ENCODE measurements around the gene SEPTIN7.
"Not testable (repeated sequence)": the region's sequence is repeated elsewhere in the genome, so short reads cannot be mapped to it uniquely, and the experiment has no call there.

Gene SEPTIN7

DNA sequence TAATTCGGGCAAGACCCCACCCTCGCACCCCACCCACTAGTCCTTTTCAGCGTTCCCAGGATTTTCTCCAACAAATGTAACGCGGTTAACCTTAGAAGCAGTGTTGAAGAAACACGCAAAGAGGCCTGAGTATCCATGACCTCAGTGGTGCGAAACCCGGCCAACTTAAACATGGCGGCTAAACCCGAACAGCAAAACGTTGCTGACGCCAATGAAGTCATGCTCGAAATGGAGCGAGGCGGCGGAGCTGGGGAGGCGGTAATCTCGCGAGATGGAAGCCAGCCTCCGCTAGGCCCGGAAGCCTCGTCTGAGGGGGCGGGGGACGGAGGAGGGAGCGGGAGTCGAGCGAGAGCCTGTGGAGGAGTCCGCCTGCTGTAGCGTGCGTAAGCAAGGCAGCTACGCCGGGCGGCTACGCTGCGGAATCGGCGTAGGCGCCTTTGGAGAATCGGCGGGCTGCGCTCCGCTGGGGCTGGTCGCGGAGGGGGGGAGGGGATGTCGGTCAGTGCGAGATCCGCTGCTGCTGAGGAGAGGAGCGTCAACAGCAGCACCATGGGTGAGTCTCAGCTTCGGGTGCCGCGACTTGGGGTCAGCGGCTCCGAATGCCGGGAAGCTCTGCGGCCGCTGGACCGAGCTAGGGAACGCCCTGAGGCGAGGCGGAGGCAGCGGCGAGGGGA is at the start of gene SEPTIN7:
Gene SEPTIN7, plus strand, starts transcription at position 340 of the 674 bp plus-strand sequence. Its CDS starts 153 bp downstream, at position 493.
- peak; percentile 97 to 98 for DNase-seq (ENCODE audit: low read depth in 2 of 2)

DNA sequence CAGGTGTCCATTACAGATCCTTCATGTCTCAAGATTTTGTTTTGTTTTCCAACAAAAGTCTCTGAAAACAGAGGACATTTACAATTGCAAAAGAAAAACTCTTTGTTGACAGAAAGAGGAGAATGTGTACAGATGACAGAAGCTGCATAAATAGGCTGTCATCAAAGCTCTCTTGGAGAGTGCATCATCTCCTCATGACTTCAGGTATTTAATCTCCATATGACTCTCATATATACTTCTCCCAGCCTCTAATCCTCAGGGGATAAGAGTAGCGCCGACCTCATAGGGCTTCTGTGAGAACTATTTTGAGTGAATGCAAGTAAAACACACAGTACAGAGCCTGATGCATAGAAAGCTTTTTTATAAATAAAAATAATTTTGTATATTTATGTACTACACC is 48.1 kb upstream of the SEPTIN7 start:
- no peak for DNase-seq (ENCODE audit: low read depth in 2 of 2)

DNA sequence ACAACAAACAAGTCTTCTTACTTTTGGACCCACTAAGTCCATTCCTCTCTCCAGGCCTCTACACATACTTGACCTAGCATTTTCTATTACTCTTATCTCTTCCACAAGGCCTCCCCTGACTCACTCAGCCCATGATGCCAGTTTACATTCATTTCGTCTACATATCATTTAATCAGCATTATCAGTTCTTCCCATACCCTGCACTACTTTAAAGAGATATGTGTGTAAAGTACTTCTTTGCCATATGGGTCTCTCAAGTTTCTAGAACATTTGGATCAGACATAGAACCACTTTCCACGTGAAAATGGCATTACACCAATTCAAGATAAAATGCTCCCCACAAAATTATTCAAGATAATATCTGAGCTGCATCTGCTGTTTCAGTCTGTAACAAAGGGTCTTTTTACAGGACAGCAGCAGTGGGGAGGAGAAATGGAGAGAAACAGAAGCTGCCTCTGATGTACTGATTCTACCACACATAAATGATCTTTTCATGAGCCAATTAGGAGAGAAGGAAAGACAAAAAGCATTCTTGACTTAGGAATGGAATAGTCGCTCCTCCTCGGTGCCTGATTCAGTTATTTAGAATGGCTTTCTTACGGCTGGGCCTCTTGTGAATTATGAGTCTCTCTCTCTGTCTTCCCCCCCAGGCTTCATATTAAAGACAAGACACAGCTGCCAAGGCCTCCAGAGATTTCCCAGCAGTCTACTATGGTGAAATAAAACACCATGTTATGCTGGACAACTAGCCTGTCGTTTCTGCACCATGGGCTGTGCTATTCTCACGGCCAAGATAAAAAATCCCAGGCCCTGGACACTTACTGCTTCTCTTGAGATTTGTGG is 46.9 kb upstream of the SEPTIN7 start:
- DNase-seq (ENCODE audit: low read depth in 2 of 2) = no peak

DNA sequence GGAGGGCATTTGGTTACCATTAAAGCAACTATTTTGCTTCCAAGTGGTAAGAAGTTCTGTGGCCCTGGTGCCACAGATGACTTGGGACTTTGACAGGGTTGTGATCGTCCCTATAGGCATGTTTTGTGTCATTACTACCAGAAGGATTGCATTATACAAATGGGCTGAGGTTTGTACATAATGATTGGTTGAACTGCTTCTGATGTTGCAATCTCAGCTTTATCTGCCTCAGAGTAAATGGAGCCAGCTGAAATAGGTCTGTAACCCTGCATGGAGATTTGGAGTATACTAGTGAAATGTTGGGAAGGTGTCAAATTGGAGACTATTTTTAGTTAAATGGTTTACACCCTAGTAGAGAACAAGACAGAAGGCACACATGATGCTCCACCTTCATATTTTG is 46.1 kb upstream of the SEPTIN7 start:
- DNase-seq (ENCODE audit: low read depth in 2 of 2) = no peak

DNA sequence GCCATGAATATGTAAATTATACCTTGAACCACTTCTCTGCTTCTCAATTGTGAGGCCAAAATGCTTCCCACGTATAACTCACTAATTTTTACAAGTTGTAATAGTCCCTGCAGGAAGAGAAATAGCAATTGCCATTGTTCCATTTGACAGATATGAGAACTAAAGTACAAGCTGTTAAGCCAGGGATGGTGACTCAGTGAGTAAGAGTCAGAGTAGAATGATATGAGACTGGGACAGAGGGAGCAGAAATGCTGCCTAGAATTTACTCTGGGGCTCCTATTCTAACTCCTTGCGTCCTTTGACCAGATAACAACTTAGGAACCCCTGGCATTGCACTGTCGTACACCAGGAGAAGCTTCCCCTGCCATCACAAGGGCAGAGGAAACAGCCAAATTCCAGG is 45.1 kb upstream of the SEPTIN7 start:
- DNase-seq (ENCODE audit: low read depth in 2 of 2) = no peak

DNA sequence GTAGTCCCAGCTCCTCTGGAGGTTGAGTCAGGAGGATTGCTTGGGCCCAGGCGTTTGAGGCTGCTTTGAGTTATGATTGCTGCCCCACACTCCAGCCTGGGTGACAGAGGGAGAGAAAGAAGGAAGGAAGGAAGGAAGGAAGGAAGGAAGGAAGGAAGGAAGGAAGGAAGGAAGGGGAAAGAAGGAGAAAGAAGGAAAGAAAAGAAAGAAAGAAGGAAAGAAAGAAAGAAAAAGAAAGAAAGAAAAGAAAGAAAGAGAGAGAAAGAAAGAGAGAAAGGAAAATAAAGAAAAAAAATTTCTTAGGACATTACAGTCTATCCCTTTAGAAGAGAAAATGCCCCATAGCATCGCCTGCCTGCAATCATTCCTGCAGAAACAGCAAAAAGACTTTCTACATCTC is 44.4 kb upstream of the SEPTIN7 start:
- DNase-seq (ENCODE audit: low read depth in 2 of 2) = not testable (repeated sequence)

DNA sequence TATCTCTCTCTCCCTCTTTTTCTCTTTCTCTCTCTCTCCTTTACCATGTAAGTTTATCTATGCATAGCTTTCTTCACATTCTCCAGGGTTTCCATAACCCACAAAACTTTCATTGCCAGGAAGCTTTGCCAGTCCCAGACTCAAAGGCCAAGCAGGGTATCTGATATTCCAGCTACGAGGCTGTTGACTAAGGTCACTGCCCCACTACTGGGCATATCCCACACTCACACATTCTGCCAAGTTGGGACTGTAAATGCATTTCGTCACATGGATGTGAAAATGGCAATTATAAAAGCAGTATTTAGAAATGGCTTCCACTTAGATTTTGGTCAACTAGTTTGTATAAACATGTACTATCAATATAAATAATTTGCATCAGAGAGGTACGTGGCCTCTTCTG is 43.3 kb upstream of the SEPTIN7 start:
- no peak for DNase-seq (ENCODE audit: low read depth in 2 of 2)

DNA sequence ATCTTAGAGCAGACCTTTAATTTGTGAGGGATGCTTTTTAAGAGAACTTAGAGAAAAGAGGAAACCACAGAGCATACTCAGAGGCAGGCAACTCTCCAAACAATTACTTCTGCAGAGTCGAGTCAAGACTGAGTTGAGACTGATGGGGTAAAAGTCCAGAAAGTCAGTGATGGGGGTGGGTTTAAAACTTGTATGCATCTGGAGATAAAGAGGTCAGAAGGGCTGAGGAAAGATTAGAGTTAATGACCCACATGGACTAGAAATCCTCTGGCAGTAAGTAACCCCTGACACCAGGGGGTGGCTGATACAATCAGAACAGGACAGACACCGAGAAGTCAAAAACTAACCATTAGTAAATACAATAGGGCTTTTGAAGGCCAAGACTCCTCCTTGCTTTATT is 42.4 kb upstream of the SEPTIN7 start:
- DNase-seq (ENCODE audit: low read depth in 2 of 2) = no peak

DNA sequence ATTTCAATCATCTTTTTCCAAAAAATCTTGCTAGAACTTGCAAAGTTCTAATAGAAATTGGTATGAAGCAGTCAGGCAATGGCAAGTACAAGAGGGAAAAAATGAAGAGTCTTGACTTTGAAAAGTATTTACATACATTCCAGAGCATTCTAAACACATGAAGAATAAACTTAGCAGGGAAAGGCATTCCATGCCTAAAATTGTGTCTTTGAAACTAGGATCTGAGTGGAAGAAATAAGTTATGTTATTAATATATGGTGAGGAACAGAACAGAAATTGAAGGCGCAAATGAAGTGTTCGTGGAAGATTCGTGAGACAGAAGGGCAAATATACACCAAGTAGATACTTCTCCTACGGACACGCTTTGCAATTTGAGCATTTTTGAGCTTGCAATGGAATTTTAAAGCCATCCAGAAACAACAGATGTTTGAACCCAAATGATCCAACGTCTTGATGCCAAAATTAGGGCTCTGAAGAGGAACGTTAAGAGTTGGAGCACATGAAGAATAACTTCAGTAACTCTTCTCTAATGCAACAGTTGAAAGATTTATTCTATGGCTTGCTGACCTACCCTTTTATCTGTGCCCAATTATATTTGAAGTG is 40.6 kb upstream of the SEPTIN7 start:
- DNase-seq (ENCODE audit: low read depth in 2 of 2) = no peak

DNA sequence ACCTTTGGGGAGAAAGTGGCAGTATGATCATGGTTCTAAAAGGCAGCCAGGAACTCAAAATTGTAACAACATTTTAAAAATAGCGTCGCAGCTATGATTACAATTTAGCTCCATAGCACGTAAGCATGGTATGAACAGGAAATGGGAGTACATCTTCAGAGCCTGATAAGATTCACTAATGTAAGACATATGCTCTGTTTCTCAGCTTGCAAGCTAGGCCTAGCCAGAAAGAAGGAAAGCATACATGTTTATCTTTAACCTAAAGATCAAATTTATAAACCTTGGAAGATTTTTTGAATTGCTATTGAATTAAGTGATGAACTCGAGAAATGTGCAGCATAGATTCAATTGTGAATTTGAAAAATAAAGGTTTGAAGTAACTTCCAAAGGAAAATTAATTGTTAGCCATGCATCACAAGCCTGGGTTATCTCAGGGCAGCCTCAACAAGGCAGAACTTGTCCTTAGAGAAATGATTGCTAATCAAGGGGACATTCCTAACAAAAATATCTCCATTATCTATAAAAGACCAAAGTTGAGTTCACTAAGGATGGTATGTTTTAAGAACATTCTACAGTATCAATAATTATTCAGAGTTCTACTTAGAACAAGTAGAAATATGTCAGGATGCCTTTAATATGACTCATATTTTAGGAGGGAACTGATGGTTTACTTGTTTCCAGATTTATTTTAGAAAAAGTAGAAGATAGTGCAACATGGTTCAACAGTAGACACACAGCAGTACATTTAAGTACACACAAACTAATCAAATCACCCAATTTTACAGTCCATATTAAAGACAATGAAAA is 38.8 kb upstream of the SEPTIN7 start:
- DNase-seq (ENCODE audit: low read depth in 2 of 2) = peak in 1 of 2 experiments; percentile 56

DNA sequence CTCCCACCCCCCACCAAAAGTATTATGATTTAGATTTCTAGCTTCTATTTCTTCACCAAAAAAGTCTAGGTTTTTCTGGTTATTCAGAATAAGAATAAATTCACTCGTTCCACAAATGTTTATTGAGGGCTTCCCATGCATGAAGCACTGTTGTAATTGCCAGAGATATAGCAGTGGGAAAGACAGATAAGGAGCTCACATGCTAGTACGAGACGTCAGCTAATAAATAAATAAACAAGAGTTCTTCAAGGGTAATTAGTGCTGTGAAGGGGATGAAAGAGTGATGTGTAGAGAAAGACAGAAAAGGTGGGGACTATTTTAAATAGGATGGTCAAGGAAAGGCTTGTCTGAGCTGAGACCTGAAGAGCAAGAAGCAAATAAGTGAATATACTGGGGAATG is 38.1 kb upstream of the SEPTIN7 start:
- DNase-seq (ENCODE audit: low read depth in 2 of 2) = no peak

DNA sequence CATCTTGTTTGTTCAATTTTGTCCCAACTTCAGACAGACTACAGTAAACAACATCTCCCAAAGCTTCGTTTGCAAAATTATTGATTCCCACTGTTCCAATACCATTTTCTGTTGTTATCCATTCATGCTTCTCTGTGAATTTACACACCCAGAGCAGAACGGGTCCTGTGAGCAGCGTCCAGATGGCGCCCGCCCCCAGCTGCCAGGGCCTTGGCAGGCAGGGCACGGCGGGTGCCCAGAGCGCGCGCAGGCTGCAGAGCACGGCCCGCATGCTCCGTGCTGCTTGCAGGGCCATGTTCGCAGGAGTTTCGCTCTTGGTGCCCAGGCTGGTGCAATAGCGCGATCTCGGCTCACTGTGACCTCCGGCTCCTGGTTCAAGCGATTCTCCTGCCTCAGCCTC is 32.5 kb upstream of the SEPTIN7 start:
- DNase-seq (ENCODE audit: low read depth in 2 of 2) = no peak

DNA sequence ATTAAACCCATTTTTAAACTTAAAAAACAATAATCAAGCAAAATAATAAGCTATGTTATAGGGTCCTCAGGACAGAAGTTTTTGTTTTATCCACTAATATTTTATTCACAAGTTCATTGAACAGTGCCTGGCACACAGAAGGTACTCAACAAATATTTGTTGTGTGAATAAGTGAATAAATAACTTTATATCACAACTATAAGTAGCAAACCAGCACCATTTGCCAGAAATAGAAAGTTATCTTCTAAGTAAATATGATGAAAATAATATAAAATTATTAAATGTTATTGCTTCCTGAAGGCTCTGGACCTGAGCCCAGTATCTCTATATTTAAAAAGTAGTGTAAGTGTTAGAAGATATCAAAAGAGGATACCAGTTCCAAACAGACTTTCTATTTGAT is 29.1 kb upstream of the SEPTIN7 start:
- DNase-seq (ENCODE audit: low read depth in 2 of 2) = no peak

DNA sequence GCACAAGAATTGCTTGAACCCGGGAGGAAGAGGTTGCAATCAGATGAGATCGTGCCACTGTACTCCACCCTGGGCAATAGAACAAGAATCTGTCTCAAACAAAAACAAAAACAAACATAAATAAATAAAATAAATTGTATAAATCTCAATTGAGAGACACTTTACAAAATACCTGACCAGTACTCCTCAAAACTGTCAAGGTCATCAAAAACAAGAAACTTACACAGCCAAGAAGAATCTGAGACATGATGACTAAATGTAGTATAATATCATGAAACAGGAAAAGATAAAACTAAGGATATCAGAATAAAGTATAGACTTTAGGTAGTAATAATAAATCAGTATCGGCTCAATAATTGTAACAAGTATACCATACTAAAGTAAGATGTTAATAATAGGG is 26.9 kb upstream of the SEPTIN7 start:
- DNase-seq (ENCODE audit: low read depth in 2 of 2) = no peak

DNA sequence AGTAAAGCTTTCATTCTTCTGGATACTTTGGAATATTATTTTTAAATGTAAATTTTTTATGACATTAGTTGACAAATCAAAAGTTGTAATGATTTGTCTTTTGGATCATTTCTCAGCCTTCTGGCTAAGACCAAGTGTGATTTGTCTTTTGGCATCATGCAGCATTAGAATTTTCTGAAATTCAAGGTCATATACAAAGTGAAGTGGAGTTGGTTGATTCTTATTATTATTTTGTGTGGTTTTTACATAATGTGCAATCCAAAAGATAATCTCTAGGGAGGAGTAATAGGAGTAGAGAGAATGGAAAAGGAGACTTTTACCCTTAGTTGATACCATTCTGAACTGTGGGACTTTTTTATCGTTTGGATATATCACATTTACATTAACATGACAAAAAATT is 24.2 kb upstream of the SEPTIN7 start:
- DNase-seq (ENCODE audit: low read depth in 2 of 2) = no peak

DNA sequence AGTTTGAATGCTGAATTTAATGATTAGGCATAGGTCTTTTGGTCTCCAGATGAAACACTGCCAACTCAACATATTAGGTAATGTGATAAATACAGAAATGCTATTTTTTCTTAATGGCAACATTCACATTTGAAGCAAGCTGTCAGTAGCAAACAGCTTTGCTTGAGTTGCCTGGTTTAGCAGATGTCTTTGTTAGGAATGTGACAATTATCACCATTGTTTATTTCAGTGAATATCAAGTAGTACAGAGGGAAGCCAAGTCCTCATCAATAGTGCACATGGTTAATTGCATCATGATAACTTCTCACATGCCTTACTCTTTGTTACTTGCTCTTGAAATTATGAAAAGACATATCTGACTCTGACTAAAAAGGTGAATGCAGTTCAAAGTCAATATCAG is 23.7 kb upstream of the SEPTIN7 start:
- no peak for DNase-seq (ENCODE audit: low read depth in 2 of 2)

DNA sequence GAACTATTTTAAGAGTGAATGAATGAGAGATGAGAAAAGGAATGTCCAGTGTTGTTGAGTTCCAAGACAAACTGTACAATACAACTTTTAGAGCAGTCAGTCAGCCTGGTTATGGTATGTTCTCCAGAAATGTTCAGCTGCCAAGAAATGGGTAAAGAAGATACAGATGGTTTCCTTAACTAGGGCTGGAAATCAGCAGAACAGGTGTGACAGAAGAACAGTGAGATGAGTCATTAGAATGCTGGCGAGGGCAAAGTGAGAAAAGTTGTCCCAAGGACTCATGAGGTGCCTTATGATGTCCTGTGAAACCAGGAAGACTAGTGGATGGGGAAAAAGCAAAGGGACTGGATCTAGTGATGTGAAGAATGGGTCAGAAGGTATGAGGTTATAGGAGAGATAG is 20.8 kb upstream of the SEPTIN7 start:
- DNase-seq (ENCODE audit: low read depth in 2 of 2) = no peak

DNA sequence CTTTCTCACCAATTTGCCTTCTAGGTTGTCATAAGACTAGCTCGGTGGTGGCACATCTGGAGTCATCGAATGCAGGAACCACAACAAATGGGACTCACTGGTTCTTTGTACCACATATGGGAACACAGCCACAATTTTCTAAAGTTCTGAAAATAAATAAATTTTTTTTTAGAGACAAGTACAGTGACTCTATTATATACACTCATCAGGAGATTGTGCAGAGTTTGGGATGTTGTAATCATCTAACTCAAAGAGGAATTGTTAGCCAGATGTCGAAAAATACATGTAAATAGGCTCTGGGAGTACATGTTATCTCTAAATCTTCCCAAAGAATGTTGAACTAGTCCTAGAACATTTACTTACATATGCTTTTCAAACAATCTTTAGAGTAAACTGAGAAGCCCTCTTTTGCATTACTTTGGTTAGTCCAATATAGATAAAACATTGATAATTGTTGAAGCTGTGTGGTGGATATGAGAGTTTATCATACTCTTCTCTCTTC is 19.6 kb upstream of the SEPTIN7 start:
- no peak for DNase-seq (ENCODE audit: low read depth in 2 of 2)

DNA sequence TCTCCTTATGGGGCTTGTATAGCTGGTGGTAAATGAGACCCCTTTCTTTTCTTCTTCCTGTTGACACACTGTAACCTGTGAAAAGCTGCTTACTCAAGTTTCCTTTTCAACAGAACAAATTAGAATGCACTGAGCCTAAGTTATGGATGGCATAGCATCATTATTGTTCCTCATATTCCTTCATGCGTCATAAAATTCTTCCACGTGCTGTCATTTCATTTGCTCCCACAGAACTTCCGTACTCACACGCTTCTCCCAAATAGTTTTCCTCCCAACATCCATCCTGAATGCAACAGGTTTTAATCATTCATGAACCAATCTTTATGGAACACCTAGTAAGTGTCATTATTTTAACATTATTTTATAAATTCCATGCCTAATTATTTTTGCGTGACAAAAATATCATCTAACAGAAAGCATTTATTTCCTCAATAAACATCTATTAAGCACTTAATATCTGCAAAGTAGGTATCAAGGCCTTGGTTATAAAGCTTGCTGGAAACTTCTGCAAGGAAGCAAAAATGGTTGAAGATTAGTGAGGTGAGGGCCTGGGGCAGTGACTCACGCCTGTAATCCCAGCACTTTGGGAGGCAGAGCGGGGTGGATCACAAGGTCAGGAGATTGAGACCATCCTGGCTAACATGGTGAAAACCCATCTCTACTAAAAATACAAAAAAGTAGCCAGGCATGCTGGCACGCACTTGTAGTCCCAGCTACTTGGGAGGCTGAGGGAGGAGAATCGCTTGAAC is 18.9 kb upstream of the SEPTIN7 start:
- DNase-seq (ENCODE audit: low read depth in 2 of 2) = no peak

DNA sequence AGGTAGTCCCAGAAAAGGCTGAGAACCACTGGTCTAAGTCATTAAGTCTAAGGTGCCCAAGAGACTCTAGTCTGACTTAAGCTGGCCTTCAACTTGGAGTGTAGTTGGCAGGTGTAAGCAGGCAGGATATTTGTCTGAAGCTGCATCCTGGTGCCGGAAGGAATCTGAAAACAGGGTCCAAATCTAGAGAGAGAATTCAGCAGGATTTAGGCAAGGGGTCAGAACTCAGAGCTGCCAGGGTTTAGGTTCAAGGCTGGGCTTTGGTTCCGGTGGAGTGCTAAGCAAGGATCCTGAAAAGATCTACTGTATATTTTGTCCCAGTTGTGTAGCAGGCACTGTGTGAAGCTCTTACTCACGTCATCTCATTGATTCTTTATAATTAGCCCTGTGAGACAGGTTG is 16.5 kb upstream of the SEPTIN7 start:
- no peak for DNase-seq (ENCODE audit: low read depth in 2 of 2)

DNA sequence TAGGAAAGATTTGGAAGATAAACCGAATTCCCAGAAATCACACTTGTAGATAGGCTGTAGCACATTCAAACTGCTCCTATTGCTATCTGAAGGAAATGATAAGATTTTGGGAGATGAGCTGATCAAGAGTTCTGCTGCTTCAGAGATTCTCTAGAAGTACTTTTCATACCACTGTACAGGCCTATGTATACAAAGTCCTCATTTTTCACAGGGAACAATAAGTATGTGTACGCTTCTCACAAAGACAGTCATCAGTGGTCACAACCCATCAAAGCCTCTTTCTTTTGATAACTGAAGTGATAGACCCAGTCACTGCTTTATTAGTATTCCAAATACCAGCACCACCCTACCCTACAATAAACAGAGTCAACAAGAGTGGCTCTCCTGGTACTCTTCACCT is 15.6 kb upstream of the SEPTIN7 start:
- no peak for DNase-seq (ENCODE audit: low read depth in 2 of 2)
